Osteoblast (primary cell): ENCODE results near the gene CEP57. TPM values are rescaled to one million over a fixed set of nuclear protein-coding genes. Genes with fewer than 3 reads are reported as not detected.

Experiments
- DNase-seq: peaks from one replicate; pipeline ENCODE4 v3.0.0; 2011; ENCODE audit warnings: low spot score, mixed read lengths; ENCODE audit not compliant: insufficient read length; ENCODE audit errors: missing footprints
- H2AFZ ChIP-seq: 2 replicates; pipeline ENCODE4 v1.6.0; 2011; ENCODE audit warnings: mild to moderate bottlenecking, low read length
- H3K27ac ChIP-seq: 2 replicates; pipeline ENCODE4 v1.5.1; 2011; ENCODE audit warnings: mild to moderate bottlenecking, low read depth, low read length, moderate library complexity
- H3K27me3 ChIP-seq: 2 replicates; pipeline ENCODE4 v1.6.0; 2012; ENCODE audit warnings: mild to moderate bottlenecking, control low read depth, inconsistent platforms, low read length, moderate library complexity; ENCODE audit not compliant: insufficient read depth
- H3K36me3 ChIP-seq: 2 replicates; pipeline ENCODE4 v1.5.1; 2011; ENCODE audit warnings: mild to moderate bottlenecking, low read length, control low read depth, moderate library complexity; ENCODE audit not compliant: insufficient read depth
- H3K4me1 ChIP-seq: 2 replicates; pipeline ENCODE4 v1.5.1; 2011; ENCODE audit warnings: mild to moderate bottlenecking, low read length, control low read depth, moderate library complexity; ENCODE audit not compliant: insufficient read depth
- H3K4me2 ChIP-seq: 2 replicates; pipeline ENCODE4 v1.6.0; 2011; ENCODE audit warnings: mild to moderate bottlenecking, low read length; ENCODE audit not compliant: insufficient read depth
- H3K4me3 ChIP-seq: fragments of 200-600 bp; sonication (generic); 3 replicates; pipeline ENCODE4 v1.5.1; 2012; ENCODE audit warnings: mild to moderate bottlenecking, low read length, inconsistent platforms; ENCODE audit not compliant: insufficient read depth
- H3K79me2 ChIP-seq: 2 replicates; pipeline ENCODE4 v1.6.0; 2012; ENCODE audit warnings: mild to moderate bottlenecking, low read length, control low read depth, inconsistent platforms; ENCODE audit not compliant: insufficient read depth
- H3K9me3 ChIP-seq: 2 replicates; pipeline ENCODE4 v1.5.1; 2011; ENCODE audit warnings: low read depth, low read length, control low read depth
- H4K20me1 ChIP-seq: 2 replicates; pipeline ENCODE4 v1.6.0; 2012; ENCODE audit warnings: mild to moderate bottlenecking, low read length, control low read depth; ENCODE audit not compliant: insufficient read depth
- total RNA-seq: library from RNA; depleted of rRNA; stranded (reverse); fragments of >200 nt; gene quantifications from 2 replicates; pipeline ENCODE4 v1.2.3, GENCODE V29; 2012
- TF ChIP-seq, protein P1 (sequence below): IDR thresholded peaks from 2 replicates; pipeline ENCODE4 v1.5.1; 2011; ENCODE audit warnings: mild to moderate bottlenecking, low read depth, low read length, moderate library complexity; ENCODE audit errors: extremely low read depth

Gene CEP57
- 42.7 and 51.9 TPM in 2 replicates for total RNA-seq

DNA sequence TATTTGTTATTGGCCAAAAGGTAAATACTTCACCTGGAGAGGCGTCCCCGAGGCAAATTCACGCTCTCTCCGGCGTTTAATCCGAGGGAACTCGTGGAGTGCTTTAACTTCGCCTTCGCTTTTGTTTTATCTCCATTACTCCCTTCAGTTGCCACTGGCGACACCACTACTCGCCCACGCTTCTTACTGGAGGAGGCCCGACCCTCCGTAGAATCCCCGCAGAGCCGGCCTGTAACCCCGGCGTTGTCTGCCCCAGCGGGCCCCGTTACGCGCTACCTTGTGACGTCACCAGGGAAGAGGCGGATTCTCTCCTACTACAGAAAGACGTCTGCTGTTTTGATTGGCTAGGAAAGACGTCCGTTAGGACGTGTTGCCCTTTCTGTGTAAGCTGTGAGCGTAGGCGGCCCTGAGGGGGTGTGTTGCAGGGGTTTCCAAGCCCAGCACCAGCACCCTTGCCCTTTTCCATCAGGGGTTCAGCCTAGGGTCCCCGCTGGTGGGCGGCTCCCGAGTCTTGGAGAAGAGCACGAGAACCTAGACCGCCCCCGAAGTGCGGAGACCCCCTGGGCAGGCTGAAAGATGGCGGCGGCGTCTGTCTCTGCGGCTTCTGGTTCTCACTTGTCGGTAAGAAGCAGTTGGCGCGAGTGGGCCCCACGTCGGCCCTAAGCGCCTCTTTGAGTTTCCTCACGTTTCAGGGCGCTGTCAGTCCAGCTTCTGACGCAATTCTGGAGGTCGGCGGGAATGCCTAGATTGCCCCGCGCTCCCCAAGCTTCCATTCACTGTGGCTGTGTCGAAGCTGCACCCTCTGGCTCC is at the start of gene CEP57:
Gene CEP57 (plus strand): TSS at position 376 of the 810 bp plus-strand sequence. CDS start 201 bp downstream, at position 577.
- peaks cover 15% of the 10 kb centered on the region for H3K4me1 ChIP-seq
- H4K20me1 ChIP-seq: no peaks in the 10 kb centered on the region
- DNase-seq: peak; percentile 97
- no peaks in the 10 kb centered on the region for H3K9me3 ChIP-seq
- H3K36me3 ChIP-seq: peaks cover 19% of the 10 kb centered on the region
- TF ChIP-seq, protein P1, sequence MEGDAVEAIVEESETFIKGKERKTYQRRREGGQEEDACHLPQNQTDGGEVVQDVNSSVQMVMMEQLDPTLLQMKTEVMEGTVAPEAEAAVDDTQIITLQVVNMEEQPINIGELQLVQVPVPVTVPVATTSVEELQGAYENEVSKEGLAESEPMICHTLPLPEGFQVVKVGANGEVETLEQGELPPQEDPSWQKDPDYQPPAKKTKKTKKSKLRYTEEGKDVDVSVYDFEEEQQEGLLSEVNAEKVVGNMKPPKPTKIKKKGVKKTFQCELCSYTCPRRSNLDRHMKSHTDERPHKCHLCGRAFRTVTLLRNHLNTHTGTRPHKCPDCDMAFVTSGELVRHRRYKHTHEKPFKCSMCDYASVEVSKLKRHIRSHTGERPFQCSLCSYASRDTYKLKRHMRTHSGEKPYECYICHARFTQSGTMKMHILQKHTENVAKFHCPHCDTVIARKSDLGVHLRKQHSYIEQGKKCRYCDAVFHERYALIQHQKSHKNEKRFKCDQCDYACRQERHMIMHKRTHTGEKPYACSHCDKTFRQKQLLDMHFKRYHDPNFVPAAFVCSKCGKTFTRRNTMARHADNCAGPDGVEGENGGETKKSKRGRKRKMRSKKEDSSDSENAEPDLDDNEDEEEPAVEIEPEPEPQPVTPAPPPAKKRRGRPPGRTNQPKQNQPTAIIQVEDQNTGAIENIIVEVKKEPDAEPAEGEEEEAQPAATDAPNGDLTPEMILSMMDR: no peak
- peak within 1 kb of the TSS; percentile 98 for H3K27ac ChIP-seq
- peaks cover 55% of the 10 kb centered on the region for H3K79me2 ChIP-seq
- peak within 1 kb of the TSS; percentile 94 for H3K4me3 ChIP-seq
- peak within 1 kb of the TSS; percentile 84 for H2AFZ ChIP-seq
- peak within 1 kb of the TSS; percentile 100 for H3K4me2 ChIP-seq
- H3K27me3 ChIP-seq: no peaks in the 10 kb centered on the region

DNA sequence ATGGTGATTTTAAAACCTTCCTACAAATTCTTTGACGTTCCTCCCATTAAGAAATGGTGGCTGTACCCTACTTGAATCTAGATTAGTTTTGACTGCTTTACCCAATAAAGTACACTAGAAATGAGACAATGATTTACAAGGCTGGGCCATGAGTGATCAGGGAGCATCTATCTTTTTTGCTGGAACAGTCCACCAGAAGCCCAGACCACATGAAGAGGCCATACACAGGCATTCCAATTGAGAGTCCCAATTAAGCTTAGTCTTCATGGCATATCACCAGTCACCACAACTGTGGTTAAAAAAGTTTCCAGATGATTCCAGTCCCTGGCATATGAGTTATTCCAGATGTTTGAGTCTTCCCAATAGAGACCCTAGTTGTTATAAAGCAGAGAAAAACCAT is 40.2 kb upstream of the CEP57 start:
- H3K27me3 ChIP-seq: peaks cover 10% of the 10 kb centered on the region
- no peak for DNase-seq
- H2AFZ ChIP-seq: no peak overlapping the region
- H3K4me3 ChIP-seq: no peak overlapping the region
- H3K9me3 ChIP-seq: no peaks in the 10 kb centered on the region
- H3K4me1 ChIP-seq: no peaks in the 10 kb centered on the region
- H3K27ac ChIP-seq: no peak overlapping the region
- H3K36me3 ChIP-seq: no peaks in the 10 kb centered on the region
- H3K79me2 ChIP-seq: no peaks in the 10 kb centered on the region
- TF ChIP-seq, protein P1: no peak
- no peak overlapping the region for H3K4me2 ChIP-seq
- H4K20me1 ChIP-seq: no peaks in the 10 kb centered on the region

DNA sequence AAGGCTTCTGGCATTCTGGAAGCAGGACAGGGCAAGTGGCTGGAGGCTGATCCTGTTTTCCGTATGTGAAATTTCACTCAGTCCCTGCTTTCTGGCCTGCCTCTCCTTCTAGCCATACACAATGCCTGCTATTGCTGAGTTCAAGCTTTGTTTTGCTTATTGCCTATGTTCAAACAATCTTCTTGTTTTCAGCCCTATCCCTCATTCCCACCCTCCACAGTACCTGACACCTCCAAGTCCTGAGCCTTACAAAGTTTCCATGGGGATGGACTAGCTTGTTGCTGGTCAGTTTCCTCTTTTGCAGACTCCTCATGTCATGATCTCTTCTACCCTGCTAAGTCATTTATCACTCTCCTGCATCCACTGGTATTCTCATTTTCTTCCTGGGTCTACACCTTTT is 38.8 kb upstream of the CEP57 start:
- Histone ChIP-seq H3K4me3 (no peak overlapping the region), H2AFZ (no peak overlapping the region), H3K4me2 (no peak overlapping the region), H3K27me3 (peaks cover 15% of the 10 kb centered on the region), H3K27ac (no peak overlapping the region), H4K20me1 (no peaks in the 10 kb centered on the region), H3K79me2 (no peaks in the 10 kb centered on the region), H3K9me3 (no peaks in the 10 kb centered on the region), H3K36me3 (no peaks in the 10 kb centered on the region), H3K4me1 (no peaks in the 10 kb centered on the region)
- DNase-seq: no peak
- TF ChIP-seq, protein P1: no peak

DNA sequence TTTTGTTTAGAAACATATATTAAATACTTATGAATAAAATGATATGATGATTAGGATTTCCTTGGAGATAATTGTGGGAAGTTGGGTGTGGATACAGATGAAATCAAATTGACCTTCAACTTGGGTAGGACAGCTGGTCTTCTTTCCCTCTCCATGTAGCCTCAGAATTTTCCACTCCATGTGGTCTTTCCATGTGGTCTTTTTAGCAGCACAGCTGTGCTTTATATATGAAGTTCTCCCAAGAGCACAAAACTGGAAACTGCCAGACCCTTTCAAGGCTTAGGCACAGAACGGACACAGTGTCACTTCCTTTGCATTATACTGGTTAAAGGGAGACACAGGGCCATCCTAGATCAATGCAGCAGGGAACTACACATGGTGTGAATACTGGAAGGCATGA is 29.4 kb upstream of the CEP57 start:
- no peak overlapping the region for H3K4me2 ChIP-seq
- no peaks in the 10 kb centered on the region for H3K9me3 ChIP-seq
- no peak for DNase-seq
- TF ChIP-seq, protein P1: no peak
- no peaks in the 10 kb centered on the region for H4K20me1 ChIP-seq
- no peaks in the 10 kb centered on the region for H3K4me1 ChIP-seq
- no peak overlapping the region for H3K27ac ChIP-seq
- no peak overlapping the region for H3K4me3 ChIP-seq
- no peaks in the 10 kb centered on the region for H3K36me3 ChIP-seq
- H3K27me3 ChIP-seq: peaks cover 10% of the 10 kb centered on the region
- H3K79me2 ChIP-seq: no peaks in the 10 kb centered on the region
- no peak overlapping the region for H2AFZ ChIP-seq
